SHP77 treated with DMSO at 0.1 percent for 48 hours (cell line): ENCODE measurements around the gene LRFN2.

Source experiments
- DNase-seq: peaks from one replicate; lab custom pipeline; 2025; lab: John Stamatoyannopoulos, UW

The LRFN2 gene

GRCh38 chr6:40517654-40518053 is 69.5 kb downstream of the LRFN2 start:
- DNase-seq = no peak

- DNase-seq = no peak
Measured at GRCh38 chr6:40516429-40516828, 70.7 kb downstream of the LRFN2 start.

DNA sequence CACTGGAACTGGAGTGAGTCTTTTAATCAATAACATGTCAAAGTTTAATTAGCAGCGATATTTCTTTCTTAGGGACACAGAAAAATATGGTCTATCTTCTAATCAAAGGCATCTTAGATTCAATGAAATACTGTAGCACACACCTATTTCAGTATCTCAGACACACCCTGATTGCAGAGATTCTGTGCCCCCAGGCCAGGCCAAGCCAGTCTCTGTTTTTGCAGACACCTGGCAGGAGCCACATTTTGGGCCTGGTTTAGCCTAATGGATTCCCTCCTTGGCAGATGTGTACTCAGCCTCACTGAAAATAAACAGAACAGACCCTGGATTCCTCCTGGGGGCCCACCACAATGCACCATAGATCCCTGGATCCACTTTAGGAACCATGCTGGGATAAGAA is 74.8 kb downstream of the LRFN2 start:
- no peak for DNase-seq

DNA sequence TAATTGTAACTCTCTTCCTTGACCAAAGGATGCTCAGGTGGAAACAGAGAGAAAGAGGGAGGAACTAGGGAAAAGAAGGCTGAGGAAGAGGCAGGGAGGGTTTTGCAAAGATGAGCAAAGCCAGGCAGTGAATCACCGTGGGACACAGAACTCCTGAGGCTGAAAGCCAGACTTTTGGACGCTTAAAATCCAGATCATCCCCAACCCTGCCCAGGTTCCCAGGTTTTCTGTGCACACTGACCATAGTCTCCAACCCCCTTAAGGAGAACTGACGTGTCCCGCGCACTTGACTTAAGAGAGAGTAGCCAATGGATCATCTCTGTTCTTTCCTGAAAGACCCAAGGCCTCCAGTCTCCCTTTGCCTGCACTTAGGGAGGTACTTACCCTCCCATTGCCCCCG is 75.3 kb downstream of the LRFN2 start:
- DNase-seq = no peak

DNA sequence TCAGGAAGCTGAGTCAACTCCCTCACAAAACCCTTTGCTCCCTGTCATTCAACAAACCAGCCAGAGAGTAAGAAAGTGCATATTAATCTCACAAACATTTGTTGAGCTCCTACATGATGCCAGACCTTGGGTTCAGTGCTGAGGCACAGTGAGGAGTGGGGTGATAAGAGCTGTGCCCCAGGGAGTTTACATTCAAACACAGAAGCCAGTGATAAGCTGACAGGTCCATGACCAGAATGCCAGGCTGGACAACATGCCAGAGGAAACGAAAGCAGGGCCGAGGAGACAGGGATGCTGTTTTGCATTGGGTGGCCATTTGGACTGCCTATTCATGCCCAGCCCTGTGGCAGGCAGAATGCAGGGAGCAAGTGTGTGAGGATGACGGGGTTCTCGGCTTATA is 76.7 kb downstream of the LRFN2 start:
- DNase-seq = no peak

GRCh38 chr6:40509716-40510260 is 77.4 kb downstream of the LRFN2 start:
- no peak for DNase-seq

DNA sequence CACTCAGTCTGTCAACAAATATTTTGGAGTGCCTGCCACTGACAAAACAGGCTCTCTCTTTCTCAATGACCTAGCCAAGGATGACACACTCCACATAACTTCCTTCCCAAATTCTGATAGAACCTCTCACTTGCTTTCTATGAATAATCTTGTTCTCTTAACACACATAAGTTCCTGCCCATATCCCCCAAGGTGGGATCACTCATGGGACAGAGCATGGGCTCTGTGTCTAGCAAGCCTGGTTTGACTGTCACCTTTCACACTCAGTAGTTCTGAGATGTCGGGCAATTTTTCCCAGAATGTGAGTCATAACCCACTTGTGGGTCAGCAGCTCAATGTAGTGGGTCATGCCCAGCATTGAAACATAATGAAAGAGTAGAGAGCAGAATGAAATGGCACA is 78.1 kb downstream of the LRFN2 start:
- no peak for DNase-seq

GRCh38 chr6:40506954-40507353 is 80.2 kb downstream of the LRFN2 start:
- no peak for DNase-seq

DNA sequence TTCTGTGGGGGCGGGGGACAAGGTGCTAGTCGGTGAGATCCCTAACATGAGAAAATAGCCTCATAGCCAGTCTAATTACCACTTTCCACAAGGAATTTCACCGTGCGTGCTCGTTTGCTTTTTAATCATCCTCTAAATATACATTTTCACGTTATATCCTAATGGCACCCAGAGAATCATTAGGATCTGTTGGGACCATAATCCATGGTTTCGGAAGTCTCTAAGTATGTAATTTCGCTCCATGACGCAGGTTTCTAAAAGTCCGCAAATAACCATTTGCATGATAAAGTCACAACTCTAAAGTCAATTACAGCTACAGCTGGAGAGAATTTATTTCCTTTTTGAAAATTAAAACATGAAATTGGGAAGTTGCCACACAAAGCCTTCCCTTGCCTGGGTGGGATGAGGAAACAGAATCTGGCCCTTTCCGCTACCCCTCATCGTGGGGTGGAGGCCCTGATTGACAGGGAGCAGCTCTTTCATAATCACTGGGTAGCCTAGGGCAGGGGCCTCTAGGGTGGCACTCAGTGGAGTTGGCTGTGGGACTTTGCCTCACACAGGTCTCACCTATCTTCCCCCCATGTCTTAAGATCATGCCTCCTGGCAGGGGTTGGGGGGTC is 81.9 kb downstream of the LRFN2 start:
- DNase-seq = no peak

DNA sequence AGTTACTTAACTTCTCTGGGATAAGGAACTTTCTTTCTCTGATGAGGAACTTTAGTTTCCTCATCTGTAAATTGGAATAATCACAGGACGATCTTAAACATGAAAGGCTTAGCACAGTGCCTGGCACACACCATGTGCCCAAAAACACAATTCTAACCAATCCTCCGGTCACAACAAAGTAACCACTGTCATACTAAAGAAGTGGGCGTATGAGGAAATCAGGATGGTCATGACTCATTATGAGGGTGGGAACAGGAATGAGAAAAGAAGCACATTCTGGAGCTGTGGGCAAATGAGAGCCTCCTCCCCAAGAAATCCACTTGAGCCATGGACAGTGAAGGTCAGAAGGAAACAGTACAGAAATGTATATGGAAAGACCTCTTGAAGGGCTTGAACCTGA is 82.9 kb downstream of the LRFN2 start:
- no peak for DNase-seq

DNA sequence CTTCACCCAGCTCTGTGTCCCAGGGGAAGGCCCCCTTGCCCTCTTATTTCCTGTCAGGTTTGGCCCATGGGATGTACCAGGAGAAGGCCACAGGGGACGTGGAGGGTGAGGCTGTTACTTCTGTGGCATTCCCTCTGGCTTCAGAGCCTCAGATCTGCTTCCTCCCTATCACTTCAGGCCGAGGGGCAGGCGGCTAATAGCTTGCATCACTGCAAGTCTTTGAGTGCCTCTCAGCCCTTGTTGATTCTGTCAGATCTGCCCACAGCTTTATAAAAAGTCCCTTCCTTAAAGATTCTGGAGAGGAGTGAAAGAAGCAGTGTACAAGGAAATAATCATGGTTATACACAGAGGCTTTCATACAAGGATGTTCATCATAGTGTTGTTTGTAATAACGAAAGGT is 86.9 kb downstream of the LRFN2 start:
- DNase-seq = no peak

GRCh38 chr6:40499215-40499614 is 87.9 kb downstream of the LRFN2 start:
- no peak for DNase-seq

DNA sequence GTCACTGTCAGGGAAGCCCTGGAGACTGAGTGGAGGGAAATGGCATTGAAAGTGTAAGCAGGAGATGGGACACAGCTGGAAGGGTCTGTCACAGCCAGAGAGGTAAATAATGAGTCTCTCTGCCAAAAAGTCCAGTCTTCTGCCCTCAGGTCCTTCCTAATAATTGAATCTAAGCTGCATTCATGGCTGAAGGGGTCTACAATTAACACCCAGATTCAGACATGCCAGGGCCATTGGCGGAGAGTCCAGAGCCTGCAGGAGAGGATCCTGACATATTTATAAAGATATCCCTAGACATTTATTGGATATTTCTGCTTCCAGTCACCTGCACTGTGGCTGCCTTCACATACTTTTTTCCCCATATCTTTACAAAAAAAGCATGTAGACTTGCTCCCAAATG is 89.0 kb downstream of the LRFN2 start:
- DNase-seq = no peak

DNA sequence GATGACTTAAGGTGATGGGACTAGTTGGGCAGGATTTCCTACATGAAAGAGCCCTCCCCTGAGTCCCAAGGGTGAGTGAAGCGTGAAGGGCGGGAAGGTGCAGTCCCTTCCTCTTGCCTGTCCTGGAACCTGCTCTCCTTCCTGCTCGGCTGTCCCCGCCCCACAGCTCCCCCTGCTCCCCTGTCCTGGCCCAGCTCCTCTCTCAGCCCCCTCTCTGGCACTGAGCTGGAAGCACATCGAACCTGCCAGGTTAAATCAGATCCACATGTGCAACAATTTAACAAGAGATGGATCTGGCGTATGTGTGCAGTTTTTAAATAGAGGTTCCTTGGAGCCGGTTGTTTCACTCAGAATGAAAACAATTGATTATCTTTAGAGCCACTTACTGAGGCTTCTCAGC is 95.0 kb downstream of the LRFN2 start:
- no peak for DNase-seq

GRCh38 chr6:40490508-40490907 is 96.7 kb downstream of the LRFN2 start:
- DNase-seq = no peak

DNA sequence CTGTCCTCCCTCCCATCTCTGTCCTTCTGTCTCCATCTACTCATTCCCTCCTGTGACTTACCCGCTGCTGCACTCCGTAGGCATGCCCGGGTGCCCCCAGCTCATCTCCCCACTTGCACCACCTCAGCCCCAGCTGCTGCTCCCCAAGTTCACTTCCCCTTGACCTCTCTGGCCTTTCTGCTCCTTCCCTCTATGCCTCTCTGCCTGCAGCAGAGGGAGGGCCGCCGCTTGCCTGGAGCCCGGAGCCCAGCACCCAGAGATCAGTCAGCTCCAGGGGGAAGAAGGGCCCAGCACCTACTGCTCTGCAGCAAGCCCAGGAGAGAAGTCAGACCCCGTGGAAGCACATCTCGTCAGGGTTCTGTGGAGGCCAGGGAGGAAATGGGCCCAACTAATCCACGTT is 97.4 kb downstream of the LRFN2 start:
- no peak for DNase-seq

DNA sequence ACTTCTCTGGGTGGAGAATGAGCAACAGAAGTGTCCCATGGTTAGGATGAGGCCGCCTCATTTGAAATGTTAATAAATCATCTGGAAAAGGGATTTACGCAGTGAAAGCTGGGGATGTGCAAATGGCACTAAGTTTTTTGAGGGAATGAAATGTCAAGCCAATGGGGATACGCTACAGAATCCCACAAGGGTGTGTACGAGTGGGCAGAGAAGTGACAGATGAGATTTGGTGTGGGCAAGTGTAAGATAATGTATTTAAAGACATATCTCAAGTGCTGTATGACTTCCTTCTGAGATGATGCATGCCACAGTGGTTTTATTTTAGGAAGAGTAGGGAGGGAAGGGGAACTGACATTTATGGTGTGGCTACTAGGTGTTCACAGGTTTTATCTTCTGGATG is 100.6 kb downstream of the LRFN2 start:
- no peak for DNase-seq

DNA sequence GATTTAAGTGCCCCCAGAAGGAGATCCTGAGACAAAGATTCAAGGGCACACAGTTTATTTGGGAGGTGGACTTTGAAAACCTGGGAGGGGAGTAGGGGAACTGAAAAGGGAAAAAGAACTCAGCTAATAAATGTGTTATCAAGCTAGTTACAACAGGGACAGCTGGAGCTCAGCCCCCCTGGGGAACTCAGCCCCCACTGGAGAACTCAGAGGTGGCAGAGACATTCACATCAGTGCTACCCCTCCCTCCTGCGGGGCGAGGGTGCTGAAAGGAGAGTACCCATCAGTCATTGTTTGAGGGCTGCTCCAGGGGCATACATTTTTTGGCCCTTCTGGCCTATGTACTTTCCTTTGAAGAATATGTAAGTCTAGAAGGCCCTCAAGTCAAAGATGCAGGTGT is 101.4 kb downstream of the LRFN2 start:
- no peak for DNase-seq

- peak; percentile 7 for DNase-seq
Measured at GRCh38 chr6:40485300-40485699, 101.9 kb downstream of the LRFN2 start.

GRCh38 chr6:40484066-40484465 is 103.1 kb downstream of the LRFN2 start:
- no peak for DNase-seq

DNA sequence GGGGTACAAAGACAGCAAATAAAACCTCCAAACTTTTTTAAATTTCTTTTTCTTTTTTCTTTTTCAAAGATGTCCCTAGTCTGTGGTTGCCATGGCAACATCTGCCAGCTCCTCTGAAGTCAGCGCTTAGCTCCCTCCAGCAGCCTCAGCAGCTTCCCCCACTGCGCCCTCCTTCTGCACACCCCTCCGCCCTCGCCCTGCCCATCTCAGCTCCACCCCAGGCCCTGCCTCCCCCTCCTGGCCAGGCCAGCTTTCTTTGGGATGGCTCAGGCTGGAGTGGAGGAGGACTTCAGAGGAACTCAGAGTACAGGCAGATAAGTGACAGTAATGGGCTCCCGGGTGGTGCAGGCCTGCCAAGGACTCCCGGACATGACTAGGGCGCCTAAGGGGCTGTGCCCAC is 104.6 kb downstream of the LRFN2 start:
- no peak for DNase-seq

- no peak for DNase-seq
Measured at GRCh38 chr6:40480678-40481077, 106.5 kb downstream of the LRFN2 start.

GRCh38 chr6:40479706-40480105 is 107.5 kb downstream of the LRFN2 start:
- DNase-seq = no peak
